Stimulated activated CD8-positive, alpha-beta memory T cell treated with anti-CD3 and anti-CD28 coated beads, Interleukin-15, amount 100 ng/mL, for 24 hours (primary cell): Measurements from ENCODE around the gene CCDC116.
A peak's percentile ranks its signal among the peaks of the same experiment; 100 is the strongest.
"Not testable (repeated sequence)": the region's sequence is repeated elsewhere in the genome, so short reads cannot be mapped to it uniquely, and the experiment has no call there.

ENCODE experiments used
- DNase-seq: peaks from one replicate; pipeline ENCODE4 v3.0.0-alpha.2; 2020; ENCODE audit warnings: low read depth

Gene CCDC116

GRCh38 chr22:21609556-21610157 is 22.9 kb upstream of the CCDC116 start:
- not testable (repeated sequence) for DNase-seq

GRCh38 chr22:21611210-21611977 is 21.2 kb upstream of the CCDC116 start:
- no peak for DNase-seq

GRCh38 chr22:21612858-21613257 is 19.7 kb upstream of the CCDC116 start:
- DNase-seq, result no peak

- no peak for DNase-seq
Measured at GRCh38 chr22:21613553-21614233, 18.9 kb upstream of the CCDC116 start.

GRCh38 chr22:21615731-21616130 is 16.8 kb upstream of the CCDC116 start:
- no peak for DNase-seq

- DNase-seq, result not testable (repeated sequence)
Measured at GRCh38 chr22:21617337-21617736, 15.2 kb upstream of the CCDC116 start.

- DNase-seq, result no peak
Measured at GRCh38 chr22:21621025-21621424, 11.5 kb upstream of the CCDC116 start.

- no peak for DNase-seq
Measured at GRCh38 chr22:21622011-21622918, 10.3 kb upstream of the CCDC116 start.

- DNase-seq, result no peak
Measured at GRCh38 chr22:21622919-21623647, 9.5 kb upstream of the CCDC116 start.

- no peak for DNase-seq
Measured at GRCh38 chr22:21623648-21623970, 9.0 kb upstream of the CCDC116 start.

GRCh38 chr22:21624120-21624879 is 8.3 kb upstream of the CCDC116 start:
- DNase-seq, result no peak

- DNase-seq, result no peak
Measured at GRCh38 chr22:21624880-21625791, 7.4 kb upstream of the CCDC116 start.

- DNase-seq, result no peak
Measured at GRCh38 chr22:21626073-21626734, 6.4 kb upstream of the CCDC116 start.

GRCh38 chr22:21626735-21627469 is 5.7 kb upstream of the CCDC116 start:
- no peak for DNase-seq

GRCh38 chr22:21628386-21629254 is 3.9 kb upstream of the CCDC116 start:
- no peak for DNase-seq

- peak; percentile 89 for DNase-seq
Measured at GRCh38 chr22:21629255-21630149, 3.1 kb upstream of the CCDC116 start, which contains the start of gene YDJC. YDJC (minus strand) TSS chr22:21630022; CDS start chr22:21630014, 8 bp downstream.
